NCI-H69 (cell line): ENCODE results near the gene CARS2.
A peak's percentile ranks its signal among the peaks of the same experiment; 100 is the strongest.
"Not testable (repeated sequence)": the region's sequence is repeated elsewhere in the genome, so short reads cannot be mapped to it uniquely, and the experiment has no call there.

Experiments used
- DNase-seq: peaks from one replicate; lab custom pipeline; 2025; lab: John Stamatoyannopoulos, UW

The CARS2 gene

GRCh38 chr13:110682746-110683145 is 23.2 kb downstream of the CARS2 start:
- no peak for DNase-seq

GRCh38 chr13:110681868-110682550 is 23.9 kb downstream of the CARS2 start:
- no peak for DNase-seq

GRCh38 chr13:110680852-110681251 is 25.1 kb downstream of the CARS2 start:
- DNase-seq: peak; percentile 59

DNA sequence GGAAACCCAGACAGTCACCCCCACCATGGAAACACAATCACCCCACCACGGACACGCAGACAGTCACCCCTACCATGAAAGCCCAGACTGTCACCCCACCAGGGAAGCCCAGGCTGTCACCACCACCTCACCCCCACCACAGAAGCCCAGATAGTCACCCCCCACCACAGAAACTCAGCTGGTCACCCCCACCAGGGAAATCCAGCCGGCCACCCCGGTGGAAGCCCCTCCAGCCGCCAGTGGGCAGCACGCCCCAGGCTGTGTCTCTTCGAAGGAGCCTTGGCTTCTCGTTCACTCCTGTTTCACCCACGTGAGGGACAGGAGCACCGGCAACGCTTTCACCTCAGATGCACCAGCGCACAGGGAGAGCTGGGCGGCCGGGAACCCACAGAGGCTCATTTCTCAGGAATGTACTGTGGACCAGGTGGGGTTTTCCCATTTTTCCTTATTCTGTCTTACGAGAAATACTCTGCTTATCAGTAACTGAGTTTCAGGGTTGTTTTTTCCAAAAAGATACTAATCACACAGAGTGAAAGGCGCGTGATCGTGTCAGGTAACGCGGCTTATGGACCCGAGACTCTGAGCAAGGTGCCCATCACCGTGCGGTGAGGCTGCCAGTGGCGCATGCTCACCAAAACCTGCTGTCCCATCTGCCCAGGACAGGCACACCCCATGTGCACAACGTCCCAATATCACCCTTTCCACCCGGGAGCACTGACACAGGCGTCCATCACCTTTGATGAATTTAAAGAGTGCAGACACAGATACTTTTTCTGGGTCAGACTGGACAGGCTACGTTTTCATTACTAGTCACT is 28.0 kb downstream of the CARS2 start:
- DNase-seq: no peak

GRCh38 chr13:110676595-110677587 is 29.0 kb downstream of the CARS2 start:
- no peak for DNase-seq

- DNase-seq: not testable (repeated sequence)
Observed at GRCh38 chr13:110669814-110670213, 36.1 kb downstream of the CARS2 start.

- DNase-seq: no peak
Observed at GRCh38 chr13:110669036-110669435, 36.9 kb downstream of the CARS2 start.

DNA sequence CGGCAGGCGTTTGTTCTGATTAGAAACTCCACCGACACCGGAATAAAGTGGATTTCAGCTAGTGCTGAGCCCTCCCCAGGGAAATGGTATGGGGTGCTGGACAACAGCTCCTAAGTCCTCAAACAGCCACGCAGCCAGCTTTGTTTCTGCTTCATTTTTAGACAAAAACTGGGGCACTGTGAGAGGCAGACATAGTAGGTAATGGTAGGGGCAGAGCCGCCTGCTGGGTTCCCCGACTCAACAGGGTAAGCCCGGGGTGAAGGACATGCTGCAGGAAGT is 39.7 kb downstream of the CARS2 start:
- DNase-seq: no peak

DNA sequence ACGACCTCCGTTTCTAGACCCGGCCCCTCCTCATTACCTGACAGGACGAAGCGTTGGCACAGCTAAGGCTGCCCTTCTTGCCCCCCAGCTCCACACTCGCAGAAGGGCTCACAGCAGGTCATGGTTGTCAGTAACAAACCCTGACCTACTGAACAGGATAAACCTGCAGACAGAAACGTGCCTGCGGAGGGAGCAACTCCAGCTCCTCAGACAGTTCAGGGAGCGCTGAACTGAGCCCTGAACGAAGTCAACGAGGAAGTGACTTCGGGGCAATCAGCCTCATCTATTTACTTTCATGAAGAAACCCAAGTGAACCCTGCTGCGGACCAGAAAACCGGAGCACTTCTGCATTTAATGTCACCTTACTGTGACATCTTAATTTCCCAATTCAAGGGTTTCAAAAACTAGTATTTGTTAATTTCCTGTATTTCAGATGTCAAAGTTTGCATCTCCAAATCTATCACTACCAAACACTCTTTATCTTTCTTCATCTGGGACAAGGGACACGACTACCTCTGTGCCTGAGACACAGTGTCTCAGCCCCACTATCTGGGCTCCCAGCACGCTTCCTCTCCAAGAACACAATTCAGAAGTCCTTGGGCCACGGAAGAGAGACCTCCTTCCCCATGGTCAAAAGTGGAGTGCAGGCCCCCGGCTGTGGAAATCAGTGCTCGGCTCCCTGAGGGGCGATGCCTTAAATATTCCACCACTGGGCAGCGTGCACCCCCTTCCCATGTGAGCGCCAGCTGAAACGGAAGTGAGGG is 40.2 kb downstream of the CARS2 start:
- no peak for DNase-seq

DNA sequence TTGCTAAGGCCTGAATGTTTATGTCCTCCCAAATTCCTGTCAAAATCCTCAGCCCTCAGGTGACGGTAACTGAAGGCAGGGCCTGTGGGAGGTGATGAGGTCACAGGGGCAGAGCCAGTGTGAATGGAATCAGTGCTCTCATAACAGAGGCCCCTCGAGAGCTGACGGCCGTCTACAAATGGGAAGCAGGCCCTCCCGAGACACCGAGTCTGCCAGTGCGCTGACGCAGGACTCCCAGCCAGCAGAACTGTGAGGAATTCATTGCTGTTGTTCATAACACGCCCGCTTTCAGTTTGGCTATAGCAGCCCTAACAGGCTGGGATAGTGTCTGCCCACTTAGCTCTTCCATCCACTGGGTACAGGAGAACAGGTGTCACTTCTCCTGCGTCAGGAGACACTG is 41.2 kb downstream of the CARS2 start:
- no peak for DNase-seq

- DNase-seq: no peak
Observed at GRCh38 chr13:110664041-110664440, 41.9 kb downstream of the CARS2 start.

GRCh38 chr13:110663491-110663890 is 42.4 kb downstream of the CARS2 start:
- DNase-seq: no peak

GRCh38 chr13:110662777-110663443 is 43.0 kb downstream of the CARS2 start:
- no peak for DNase-seq

DNA sequence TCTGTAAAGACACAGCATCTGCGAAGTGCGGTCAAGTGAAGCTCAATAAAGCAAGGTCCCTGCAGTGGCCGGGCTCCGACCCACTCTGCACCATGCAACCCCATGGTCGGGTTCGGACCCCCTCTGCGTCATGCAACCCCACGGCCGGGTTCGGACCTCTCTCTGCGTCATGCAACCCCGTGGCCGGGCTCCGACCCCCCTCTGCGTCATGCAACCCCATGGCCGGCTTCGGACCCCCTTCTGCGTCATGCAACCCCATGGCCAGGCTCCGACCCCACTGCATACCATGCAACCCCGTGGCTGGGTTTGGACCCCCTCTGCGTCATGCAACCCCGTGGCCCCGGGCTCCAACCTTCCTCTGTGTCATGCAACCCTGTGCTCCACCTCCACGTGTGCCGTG is 43.8 kb downstream of the CARS2 start:
- no peak for DNase-seq

GRCh38 chr13:110661256-110661655 is 44.7 kb downstream of the CARS2 start:
- no peak for DNase-seq

GRCh38 chr13:110658218-110658911 is 47.6 kb downstream of the CARS2 start:
- not testable (repeated sequence) for DNase-seq

DNA sequence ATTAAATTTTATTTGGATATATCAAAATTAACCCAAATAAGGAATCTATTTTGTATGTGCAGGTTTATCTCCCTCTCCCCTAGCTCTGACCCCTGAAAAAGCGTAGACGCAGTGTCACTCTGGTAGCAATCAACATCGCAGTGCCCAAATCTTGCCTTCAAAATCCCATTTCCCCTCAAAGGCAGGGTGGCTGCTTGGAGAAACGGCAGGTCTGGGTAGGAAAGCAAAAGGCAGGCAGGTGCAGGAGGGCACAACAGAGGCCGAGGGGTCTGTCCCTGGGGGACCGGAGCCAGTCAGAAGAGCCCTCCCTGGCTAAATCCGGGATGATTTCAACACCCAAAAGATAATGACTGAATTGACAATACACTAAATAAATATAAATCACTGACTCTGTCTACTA is 48.7 kb downstream of the CARS2 start:
- DNase-seq: no peak

- DNase-seq: no peak
Observed at GRCh38 chr13:110653851-110654250, 52.1 kb downstream of the CARS2 start.

DNA sequence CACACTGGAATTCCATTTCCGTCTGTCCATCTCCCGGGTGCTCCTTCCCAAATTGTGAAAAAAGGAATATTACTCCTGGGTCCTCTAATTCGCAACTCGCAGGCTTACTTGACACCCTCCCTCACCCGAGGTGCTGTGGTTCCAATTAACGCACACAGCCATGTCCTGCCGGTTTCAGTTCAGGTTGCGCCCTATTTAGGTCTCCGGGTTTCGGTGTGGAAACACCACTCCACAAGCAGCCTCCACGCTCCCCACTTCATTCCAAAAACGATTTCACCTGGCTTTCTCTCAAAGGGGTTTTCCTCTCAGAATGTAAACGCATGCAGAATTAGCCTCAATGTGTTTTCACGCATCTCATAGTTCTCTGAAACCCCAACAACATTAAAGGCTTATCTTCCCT is 52.6 kb downstream of the CARS2 start:
- no peak for DNase-seq

- no peak for DNase-seq
Observed at GRCh38 chr13:110652764-110653163, 53.2 kb downstream of the CARS2 start.
